Suprapubic skin (tissue), 4 donors: Measurements from ENCODE around the gene HAT1. TPM values are rescaled to one million over a fixed set of nuclear protein-coding genes. Genes with fewer than 3 reads are reported as not detected.
A peak's percentile ranks its signal among the peaks of the same experiment; 100 is the strongest.
"Not testable (repeated sequence)": the region's sequence is repeated elsewhere in the genome, so short reads cannot be mapped to it uniquely, and the experiment has no call there.

ENCODE experiments used
- DNase-seq, 2 donors: peaks; one replicate each; pipeline ENCODE4 v3.0.0-alpha.2; 2019; ENCODE audit warnings: low spot score in 2 of 2
- H3K27ac ChIP-seq: fragments of 200-600 bp; sonication (generic); one replicate; pipeline ENCODE4 v1.5.1; 2019
- H3K27me3 ChIP-seq: fragments of 200-600 bp; sonication (generic); one replicate; pipeline ENCODE4 v1.5.1; 2019
- H3K36me3 ChIP-seq: fragments of 200-600 bp; sonication (generic); one replicate; pipeline ENCODE4 v1.5.1; 2019
- H3K4me1 ChIP-seq: fragments of 200-600 bp; sonication (generic); one replicate; pipeline ENCODE4 v1.5.1; 2019
- H3K4me3 ChIP-seq: fragments of 200-600 bp; sonication (generic); one replicate; pipeline ENCODE4 v1.5.1; 2019; ENCODE audit warnings: mild to moderate bottlenecking
- H3K9me3 ChIP-seq: fragments of 200-600 bp; sonication (generic); one replicate; pipeline ENCODE4 v1.5.1; 2019
- CTCF ChIP-seq, 2 donors: fragments of 200-600 bp in 1 of 2; fragments of 450-650 bp in 1 of 2; sonication (generic) in 1 of 2; IDR thresholded peaks; one replicate each; pipeline ENCODE4 v1.5.1; 2016 to 2019; ENCODE audit warnings: antibody characterized with exemption in 2 of 2, mild to moderate bottlenecking in 1 of 2, moderate library complexity in 1 of 2
- EP300 ChIP-seq: sonication (generic); formaldehyde crosslinking; IDR thresholded peaks from one replicate; pipeline ENCODE4 v1.6.1; 2017; ENCODE audit warnings: antibody characterized with exemption
- POLR2A ChIP-seq, 2 donors: fragments of 450-650 bp; IDR thresholded peaks; one replicate each; pipeline ENCODE4 v1.6.1; 2017; ENCODE audit warnings: antibody characterized with exemption in 2 of 2, mild to moderate bottlenecking in 2 of 2, moderate library complexity in 2 of 2
- POLR2AphosphoS5 ChIP-seq, 3 donors: sonication (generic); formaldehyde crosslinking; IDR thresholded peaks; one replicate each; pipeline ENCODE4 v1.6.1; 2017; ENCODE audit warnings: antibody characterized with exemption in 3 of 3
- WGBS: methylation state at CpG from one replicate; pipeline ENCODE4 v1.1.5; 2018; 5-methylcytosine and 5-hydroxymethylcytosine counted together
- total RNA-seq, 4 donors: library from RNA; depleted of rRNA; stranded (reverse); fragments of >200 nt; gene quantifications; one replicate each; pipeline ENCODE4 v1.1.0, GENCODE V29; 2016

The HAT1 gene
- total RNA-seq, 4 donors from 2014 or later = 22.0 to 24.6 (median 23.7) TPM

GRCh38 chr2:171893196-171893823 is 29.0 kb upstream of the HAT1 start:
- no peaks in the 10 kb centered on the region for H3K27me3 ChIP-seq
- H3K9me3 ChIP-seq = no peaks in the 10 kb centered on the region
- 30% methylated on average over 7 of the region's 7 CpGs for WGBS
- no peak for TF ChIP-seq POLR2A (IDR thresholded peaks at IDR 0.05)
- TF ChIP-seq EP300 = no peak
- TF ChIP-seq CTCF (IDR thresholded peaks at IDR 0.05) = no peak
- no peak for TF ChIP-seq POLR2AphosphoS5 (IDR thresholded peaks at IDR 0.05)
- H3K4me1 ChIP-seq = peaks cover 18% of the 10 kb centered on the region
- no peaks in the 10 kb centered on the region for H3K36me3 ChIP-seq
- H3K27ac ChIP-seq = peak overlapping the region; percentile 91
- H3K4me3 ChIP-seq = peak overlapping the region; percentile 82
- no peak for DNase-seq

- under 1% methylated on average over 47 of the region's 63 CpGs for WGBS
- no peak for TF ChIP-seq CTCF (IDR thresholded peaks at IDR 0.05)
- no peak for TF ChIP-seq POLR2AphosphoS5 (IDR thresholded peaks at IDR 0.05)
- peak in 1 of 2 donors; percentile 29 for TF ChIP-seq POLR2A (IDR thresholded peaks at IDR 0.05)
- DNase-seq = peak; percentile 78 to 82
- Histone ChIP-seq H3K27ac (peak within 1 kb of the TSS; percentile 91), H3K27me3 (no peaks in the 10 kb centered on the region), H3K36me3 (no peaks in the 10 kb centered on the region), H3K9me3 (no peaks in the 10 kb centered on the region), H3K4me3 (peak within 1 kb of the TSS; percentile 82), H3K4me1 (peaks cover 18% of the 10 kb centered on the region)
These were observed 28.2 kb upstream of the HAT1 start, which contains the start of gene SLC25A12 for GRCh38 chr2:171893824-171894611. Gene SLC25A12, minus strand, starts transcription at chr2:171894244. Its CDS starts 30 bp downstream, at chr2:171894214.

- peaks cover 18% of the 10 kb centered on the region for H3K4me1 ChIP-seq
- no peaks in the 10 kb centered on the region for H3K36me3 ChIP-seq
- DNase-seq = no peak
- no peaks in the 10 kb centered on the region for H3K9me3 ChIP-seq
- 13% methylated on average over 10 of the region's 10 CpGs for WGBS
- H3K4me3 ChIP-seq = peak overlapping the region; percentile 82
- TF ChIP-seq POLR2AphosphoS5 (IDR thresholded peaks at IDR 0.05) (no peak), EP300 (no peak), CTCF (IDR thresholded peaks at IDR 0.05) (no peak), POLR2A (IDR thresholded peaks at IDR 0.05) (no peak)
- H3K27me3 ChIP-seq = no peaks in the 10 kb centered on the region
- H3K27ac ChIP-seq = peak overlapping the region; percentile 91
These were observed 27.7 kb upstream of the HAT1 start for GRCh38 chr2:171894612-171894947.

GRCh38 chr2:171895786-171896185 is 26.5 kb upstream of the HAT1 start:
- no peak overlapping the region for H3K4me3 ChIP-seq
- no peaks in the 10 kb centered on the region for H3K27me3 ChIP-seq
- H3K27ac ChIP-seq = no peak overlapping the region
- DNase-seq = no peak
- H3K36me3 ChIP-seq = no peaks in the 10 kb centered on the region
- no peak for TF ChIP-seq POLR2A (IDR thresholded peaks at IDR 0.05)
- no peak for TF ChIP-seq EP300
- no peak for TF ChIP-seq POLR2AphosphoS5 (IDR thresholded peaks at IDR 0.05)
- no peak for TF ChIP-seq CTCF (IDR thresholded peaks at IDR 0.05)
- peaks cover 18% of the 10 kb centered on the region for H3K4me1 ChIP-seq
- WGBS = 75% methylated on average over 1 of the region's 1 CpG
- H3K9me3 ChIP-seq = no peaks in the 10 kb centered on the region

GRCh38 chr2:171899623-171900282 is 22.5 kb upstream of the HAT1 start:
- 96% methylated on average over 11 of the region's 58 CpGs for WGBS
- H3K4me1 ChIP-seq = not testable (repeated sequence)

More at GRCh38 chr2:171899623-171900282, 22.5 kb upstream of the HAT1 start:
- not testable (repeated sequence) for H3K27ac ChIP-seq, DNase-seq, H3K36me3 ChIP-seq, H3K9me3 ChIP-seq, H3K27me3 ChIP-seq, H3K4me3 ChIP-seq
